ENCODE results near the gene THAP7. TPM values are rescaled to one million over a fixed set of nuclear protein-coding genes. Genes with fewer than 3 reads are reported as not detected.

Gene THAP7
- total and polyA plus RNA-seq, 9 of the 15 experiments (the other 6 are each of a cell fraction or from before 2014, with no cell fraction given) = 7.9 to 263 (median 84.1) TPM

DNA sequence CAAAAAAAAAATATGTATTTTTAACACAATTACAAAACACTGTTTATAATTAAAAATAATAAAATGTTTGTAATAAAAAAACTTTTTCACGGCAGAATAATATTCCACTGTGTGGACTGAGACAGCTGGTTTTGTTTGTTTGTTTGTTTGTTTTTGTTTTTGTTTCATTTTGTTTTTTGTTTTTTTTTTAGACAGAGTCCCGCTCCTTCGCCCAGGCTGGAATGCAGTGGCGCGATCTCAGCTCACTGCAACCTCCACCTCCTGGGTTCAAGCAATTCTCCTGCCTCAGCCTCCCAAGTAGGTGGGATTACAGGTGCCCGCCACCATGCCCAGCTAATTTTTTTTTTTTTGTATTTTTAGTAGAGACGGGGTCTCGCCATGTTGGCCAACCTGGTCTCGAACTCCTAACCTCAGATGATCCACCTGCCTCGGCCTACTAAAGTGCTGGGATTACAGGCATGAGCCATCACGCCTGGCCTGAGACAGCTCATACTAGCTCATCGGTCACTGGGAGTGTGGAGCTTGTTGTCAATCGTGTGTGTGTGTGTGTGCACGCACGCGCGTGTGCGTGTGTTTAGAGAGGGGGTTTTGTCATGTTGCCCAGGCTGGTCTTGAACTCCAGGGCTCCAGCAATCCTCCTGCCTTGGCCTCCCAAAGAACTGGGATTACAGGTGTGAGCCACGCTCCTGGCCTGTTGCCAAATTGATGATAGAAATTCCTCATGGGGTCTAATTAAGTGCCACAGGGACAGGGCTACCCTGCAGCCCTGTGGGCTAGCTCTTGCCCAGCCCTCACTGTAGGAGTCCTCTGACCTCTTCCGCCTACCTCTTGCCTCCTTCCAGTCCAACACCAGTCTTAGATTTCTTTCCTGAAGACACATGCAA is 42.1 kb downstream of the THAP7 start (continued):
- TF ChIP-seq, protein P1, sequence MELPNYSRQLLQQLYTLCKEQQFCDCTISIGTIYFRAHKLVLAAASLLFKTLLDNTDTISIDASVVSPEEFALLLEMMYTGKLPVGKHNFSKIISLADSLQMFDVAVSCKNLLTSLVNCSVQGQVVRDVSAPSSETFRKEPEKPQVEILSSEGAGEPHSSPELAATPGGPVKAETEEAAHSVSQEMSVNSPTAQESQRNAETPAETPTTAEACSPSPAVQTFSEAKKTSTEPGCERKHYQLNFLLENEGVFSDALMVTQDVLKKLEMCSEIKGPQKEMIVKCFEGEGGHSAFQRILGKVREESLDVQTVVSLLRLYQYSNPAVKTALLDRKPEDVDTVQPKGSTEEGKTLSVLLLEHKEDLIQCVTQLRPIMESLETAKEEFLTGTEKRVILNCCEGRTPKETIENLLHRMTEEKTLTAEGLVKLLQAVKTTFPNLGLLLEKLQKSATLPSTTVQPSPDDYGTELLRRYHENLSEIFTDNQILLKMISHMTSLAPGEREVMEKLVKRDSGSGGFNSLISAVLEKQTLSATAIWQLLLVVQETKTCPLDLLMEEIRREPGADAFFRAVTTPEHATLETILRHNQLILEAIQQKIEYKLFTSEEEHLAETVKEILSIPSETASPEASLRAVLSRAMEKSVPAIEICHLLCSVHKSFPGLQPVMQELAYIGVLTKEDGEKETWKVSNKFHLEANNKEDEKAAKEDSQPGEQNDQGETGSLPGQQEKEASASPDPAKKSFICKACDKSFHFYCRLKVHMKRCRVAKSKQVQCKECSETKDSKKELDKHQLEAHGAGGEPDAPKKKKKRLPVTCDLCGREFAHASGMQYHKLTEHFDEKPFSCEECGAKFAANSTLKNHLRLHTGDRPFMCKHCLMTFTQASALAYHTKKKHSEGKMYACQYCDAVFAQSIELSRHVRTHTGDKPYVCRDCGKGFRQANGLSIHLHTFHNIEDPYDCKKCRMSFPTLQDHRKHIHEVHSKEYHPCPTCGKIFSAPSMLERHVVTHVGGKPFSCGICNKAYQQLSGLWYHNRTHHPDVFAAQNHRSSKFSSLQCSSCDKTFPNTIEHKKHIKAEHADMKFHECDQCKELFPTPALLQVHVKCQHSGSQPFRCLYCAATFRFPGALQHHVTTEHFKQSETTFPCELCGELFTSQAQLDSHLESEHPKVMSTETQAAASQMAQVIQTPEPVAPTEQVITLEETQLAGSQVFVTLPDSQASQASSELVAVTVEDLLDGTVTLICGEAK (IDR thresholded peaks at IDR 0.05) = no peak
- TF ChIP-seq, protein P1 (CRISPR knock-in tag; IDR thresholded peaks at IDR 0.05) = no peak
- TF ChIP-seq, protein P2, sequence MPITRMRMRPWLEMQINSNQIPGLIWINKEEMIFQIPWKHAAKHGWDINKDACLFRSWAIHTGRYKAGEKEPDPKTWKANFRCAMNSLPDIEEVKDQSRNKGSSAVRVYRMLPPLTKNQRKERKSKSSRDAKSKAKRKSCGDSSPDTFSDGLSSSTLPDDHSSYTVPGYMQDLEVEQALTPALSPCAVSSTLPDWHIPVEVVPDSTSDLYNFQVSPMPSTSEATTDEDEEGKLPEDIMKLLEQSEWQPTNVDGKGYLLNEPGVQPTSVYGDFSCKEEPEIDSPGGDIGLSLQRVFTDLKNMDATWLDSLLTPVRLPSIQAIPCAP (CRISPR knock-in tag; IDR thresholded peaks at IDR 0.05; ENCODE audit: borderline replicate concordance) = no peak
- TF ChIP-seq, protein P3, sequence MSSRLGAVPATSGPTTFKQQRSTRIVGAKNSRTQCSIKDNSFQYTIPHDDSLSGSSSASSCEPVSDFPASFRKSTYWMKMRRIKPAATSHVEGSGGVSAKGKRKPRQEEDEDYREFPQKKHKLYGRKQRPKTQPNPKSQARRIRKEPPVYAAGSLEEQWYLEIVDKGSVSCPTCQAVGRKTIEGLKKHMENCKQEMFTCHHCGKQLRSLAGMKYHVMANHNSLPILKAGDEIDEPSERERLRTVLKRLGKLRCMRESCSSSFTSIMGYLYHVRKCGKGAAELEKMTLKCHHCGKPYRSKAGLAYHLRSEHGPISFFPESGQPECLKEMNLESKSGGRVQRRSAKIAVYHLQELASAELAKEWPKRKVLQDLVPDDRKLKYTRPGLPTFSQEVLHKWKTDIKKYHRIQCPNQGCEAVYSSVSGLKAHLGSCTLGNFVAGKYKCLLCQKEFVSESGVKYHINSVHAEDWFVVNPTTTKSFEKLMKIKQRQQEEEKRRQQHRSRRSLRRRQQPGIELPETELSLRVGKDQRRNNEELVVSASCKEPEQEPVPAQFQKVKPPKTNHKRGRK (tag; IDR thresholded peaks at IDR 0.05) = 0 out of 2 replicates have a peak, but pooled peaks have one; percentile 20
- TF ChIP-seq, protein P4, sequence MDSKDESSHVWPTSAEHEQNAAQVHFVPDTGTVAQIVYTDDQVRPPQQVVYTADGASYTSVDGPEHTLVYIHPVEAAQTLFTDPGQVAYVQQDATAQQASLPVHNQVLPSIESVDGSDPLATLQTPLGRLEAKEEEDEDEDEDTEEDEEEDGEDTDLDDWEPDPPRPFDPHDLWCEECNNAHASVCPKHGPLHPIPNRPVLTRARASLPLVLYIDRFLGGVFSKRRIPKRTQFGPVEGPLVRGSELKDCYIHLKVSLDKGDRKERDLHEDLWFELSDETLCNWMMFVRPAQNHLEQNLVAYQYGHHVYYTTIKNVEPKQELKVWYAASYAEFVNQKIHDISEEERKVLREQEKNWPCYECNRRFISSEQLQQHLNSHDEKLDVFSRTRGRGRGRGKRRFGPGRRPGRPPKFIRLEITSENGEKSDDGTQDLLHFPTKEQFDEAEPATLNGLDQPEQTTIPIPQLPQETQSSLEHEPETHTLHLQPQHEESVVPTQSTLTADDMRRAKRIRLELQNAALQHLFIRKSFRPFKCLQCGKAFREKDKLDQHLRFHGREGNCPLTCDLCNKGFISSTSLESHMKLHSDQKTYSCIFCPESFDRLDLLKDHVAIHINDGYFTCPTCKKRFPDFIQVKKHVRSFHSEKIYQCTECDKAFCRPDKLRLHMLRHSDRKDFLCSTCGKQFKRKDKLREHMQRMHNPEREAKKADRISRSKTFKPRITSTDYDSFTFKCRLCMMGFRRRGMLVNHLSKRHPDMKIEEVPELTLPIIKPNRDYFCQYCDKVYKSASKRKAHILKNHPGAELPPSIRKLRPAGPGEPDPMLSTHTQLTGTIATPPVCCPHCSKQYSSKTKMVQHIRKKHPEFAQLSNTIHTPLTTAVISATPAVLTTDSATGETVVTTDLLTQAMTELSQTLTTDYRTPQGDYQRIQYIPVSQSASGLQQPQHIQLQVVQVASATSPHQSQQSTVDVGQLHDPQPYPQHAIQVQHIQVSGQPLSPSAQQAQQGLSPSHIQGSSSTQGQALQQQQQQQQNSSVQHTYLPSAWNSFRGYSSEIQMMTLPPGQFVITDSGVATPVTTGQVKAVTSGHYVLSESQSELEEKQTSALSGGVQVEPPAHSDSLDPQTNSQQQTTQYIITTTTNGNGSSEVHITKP (IDR thresholded peaks at IDR 0.05; ENCODE audit: partially characterized antibody) = no peak
- TF ChIP-seq ZKSCAN8 (CRISPR knock-in tag; IDR thresholded peaks at IDR 0.05) (no peak), ADNP (tag; IDR thresholded peaks at IDR 0.05) (peak; percentile 72), ZNF121 (CRISPR knock-in tag; conservative IDR thresholded peaks at IDR 0.05) (peak; percentile 92), ZBTB7A (IDR thresholded peaks at IDR 0.05; ENCODE audit: borderline replicate concordance, control insufficient read depth, low read depth, low read length) (0 out of 2 replicates have a peak, but pooled peaks have one; percentile 4), ZBED1 (IDR thresholded peaks at IDR 0.05) (no peak)
